HG03442 (cell line): ENCODE results near the gene WNT8B.

Experiments used
- ATAC-seq: cut with Tn5 transposase; IDR thresholded peaks from one replicate; pipeline ENCODE4 v1.9.1; 2021; ENCODE audit warnings: mild to moderate bottlenecking, moderate library complexity; ENCODE audit not compliant: unreplicated experiment

Gene WNT8B

DNA sequence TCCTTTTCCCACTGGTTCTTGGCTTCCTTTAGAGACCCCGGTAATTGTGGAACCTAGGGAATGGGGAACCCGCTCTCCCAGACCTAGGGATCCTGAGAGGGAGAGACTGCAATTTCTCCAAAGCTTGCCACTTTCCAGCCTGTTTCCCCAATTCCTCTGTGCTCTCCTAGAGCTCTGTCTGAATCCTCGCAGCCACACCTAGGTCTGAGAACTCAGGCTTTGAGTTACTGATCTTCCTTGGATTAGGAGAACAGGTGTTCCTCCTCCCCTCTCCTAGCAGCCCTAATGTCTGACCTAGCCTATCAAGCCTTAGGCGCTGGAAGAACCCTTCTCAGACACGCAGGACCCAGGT is 20.0 kb downstream of the WNT8B start:
- no peak for ATAC-seq

DNA sequence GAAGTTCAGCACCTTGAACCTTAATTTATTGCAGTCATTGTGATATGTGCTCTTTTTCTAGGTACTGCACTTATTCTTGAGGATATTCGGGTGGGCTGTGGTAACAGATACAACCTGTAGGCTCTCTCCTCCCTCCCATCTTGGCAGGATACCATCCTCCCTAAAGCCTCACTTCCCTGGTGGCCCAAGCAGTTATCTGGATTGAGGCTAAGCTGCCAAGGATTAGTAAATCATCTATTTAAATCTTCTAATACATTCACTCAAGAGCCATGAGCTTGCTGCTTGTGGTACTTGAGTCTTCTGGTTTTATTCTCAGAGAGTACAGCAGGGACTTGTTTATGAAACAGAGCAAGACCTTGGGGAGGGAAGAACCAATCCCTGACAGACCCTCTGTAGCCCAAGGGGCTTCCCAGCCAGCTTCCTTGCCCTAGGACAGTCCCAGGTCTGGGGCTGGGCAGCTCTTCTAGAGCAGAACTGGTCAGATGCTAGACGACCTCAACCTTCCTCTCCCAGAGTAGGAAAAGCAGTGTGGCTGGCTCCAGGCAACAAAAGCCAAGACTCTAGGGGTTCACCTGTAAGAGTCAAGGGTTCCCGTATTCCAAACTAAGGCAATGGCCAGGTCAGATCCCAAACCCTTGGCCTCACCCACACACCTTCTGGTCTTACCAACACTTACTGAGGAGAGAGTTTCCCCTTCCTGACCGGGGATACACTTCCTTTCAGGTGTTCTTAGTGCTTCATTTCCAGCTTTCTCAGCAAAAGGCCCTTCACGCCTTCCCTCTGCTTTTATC is 21.3 kb downstream of the WNT8B start:
- no peak for ATAC-seq

DNA sequence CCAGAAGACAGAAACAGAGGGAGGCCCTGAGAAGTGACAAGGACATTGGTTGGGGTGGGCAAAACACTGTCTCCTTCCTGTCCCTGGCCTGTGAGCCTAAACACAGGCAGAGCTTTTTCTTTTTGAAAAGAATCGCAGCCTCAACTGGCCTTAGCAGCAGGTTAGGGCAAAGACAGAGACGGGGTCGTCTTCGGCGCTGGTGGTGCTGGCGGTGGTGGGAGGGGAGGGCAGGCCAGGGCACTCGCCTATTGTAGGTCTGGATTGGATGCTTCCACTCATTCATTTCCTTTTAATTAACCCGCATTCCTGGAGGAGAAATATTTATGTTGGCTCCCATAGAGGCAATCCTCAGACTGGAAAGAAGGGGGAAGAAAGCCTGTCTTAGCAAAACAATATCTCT is 22.6 kb downstream of the WNT8B start:
- no peak for ATAC-seq

DNA sequence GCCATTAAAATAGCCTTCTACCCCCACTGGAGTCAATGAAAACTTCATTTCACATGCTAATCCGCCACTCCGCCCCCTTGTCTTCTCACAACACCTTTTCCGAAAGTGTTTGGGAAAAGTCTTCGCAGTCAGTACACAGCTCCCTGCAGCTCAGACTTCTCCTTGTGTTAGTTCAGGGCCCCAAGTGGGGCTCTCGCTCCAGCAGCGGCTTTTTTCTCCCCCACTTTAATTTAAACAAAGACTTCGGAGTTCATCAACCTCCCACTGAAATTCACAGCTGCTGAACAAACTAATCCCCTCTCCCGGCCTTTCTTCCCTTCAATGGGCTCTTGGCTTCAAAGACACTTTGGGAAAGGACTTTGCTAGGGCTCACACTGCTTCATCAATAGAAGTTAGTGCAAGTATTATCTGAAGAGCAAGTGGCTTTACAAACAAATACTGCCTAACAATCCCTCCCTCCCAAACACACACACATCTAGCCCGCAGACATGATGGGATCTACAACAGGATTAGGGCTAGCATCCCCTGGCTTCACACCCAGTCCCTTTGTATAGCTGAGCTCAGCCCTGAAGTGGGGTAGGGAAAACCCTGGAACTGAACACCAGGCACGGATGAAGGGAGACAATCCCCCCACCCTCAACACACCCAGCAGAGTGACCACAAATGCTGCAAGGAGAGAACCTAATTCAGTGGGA is 23.1 kb downstream of the WNT8B start:
- ATAC-seq, result no peak

DNA sequence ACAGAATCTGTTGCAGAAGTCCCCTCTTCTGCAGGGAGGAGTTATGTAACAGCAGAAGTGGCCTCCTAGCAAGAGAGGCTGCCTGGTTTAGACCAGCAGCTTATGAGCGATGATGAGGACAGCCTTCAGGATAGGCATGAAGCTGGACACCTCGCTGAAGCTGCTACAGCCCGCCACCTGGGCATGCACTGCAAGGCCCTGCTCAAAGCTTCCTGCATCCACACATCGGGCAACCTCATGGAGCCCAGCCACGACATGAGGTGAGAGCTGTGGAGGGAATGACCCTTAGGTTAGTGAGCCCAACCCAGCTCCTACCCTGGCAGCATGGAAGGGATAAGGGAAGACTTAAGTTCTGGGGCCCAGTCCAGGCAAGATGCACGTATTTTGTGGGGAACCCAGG is 24.7 kb downstream of the WNT8B start:
- ATAC-seq, result no peak

DNA sequence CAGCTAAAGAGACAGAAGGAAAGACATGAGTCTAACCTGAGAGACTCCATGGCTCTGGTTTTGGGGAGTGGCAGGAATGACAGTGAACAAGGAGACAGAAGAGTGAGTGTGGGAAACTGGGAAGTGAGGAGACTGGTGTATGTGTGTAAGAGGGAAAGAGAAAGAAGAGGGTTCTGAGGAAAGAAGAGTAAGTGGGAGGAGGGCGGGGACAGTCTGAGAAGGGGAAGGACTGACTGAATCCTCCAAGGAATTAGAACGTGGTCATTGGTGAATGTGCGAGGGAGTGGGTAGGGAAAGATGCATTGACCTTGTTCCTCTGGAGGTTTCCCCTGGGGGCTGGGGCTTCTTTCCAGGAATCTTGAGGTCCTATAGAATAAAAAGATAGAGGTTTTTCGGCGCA is 26.6 kb downstream of the WNT8B start:
- no peak for ATAC-seq

DNA sequence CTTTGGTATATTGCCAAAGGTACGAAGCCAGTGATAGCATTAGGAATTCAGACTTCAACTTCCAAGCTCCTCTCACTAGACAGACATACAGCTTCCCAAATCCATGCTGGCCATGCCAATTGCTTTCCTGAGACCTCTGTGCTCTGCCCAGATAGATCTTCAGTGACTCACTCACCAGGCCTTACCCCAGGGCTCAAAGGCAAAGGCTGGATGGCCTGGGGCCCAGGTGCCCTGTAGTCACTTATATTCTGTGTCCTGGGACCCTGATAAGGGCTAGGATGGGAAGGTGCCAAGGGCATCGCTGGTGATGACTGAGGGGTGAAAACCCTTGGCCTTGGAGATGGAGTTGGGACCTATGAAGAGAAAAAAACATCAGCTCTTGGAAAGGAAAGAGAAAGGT is 27.7 kb downstream of the WNT8B start:
- ATAC-seq, result no peak

DNA sequence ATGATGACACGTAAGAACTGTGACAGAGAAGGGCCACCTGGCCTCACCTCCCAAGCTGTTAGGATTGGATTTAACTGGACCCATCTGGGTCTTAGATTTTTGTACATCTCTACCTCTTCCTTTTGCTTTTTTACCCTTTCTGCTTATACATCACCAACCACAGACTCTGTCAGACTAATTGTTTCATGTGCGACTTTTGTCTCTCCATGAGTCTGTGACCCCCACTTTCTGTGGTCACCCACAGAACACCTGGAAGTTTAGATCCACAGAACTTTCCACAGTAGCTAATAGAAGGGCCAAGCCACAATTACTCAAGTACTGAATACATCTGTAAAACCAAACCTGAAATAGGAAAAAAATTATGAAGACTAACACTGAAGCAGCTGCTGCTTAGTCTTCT is 33.8 kb downstream of the WNT8B start:
- no peak for ATAC-seq

DNA sequence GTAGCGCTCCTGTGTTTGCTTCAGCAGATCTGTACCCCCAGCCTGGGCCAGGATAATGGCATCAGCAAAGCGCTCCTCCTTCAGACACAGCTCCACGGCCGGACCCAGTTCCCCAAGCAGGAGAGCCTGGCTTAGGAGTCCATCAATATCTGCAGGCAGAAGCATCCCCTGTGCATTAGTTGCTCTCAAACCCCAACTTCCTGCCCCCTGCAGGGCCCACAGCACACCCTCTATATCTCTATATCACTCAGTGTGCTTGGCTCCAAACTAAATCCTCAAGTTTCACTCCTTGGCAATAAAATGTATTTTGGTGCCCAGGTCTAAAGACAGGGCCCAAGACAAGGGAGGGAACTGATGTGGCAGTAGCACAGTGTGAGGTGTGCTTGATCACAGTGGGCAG is 35.2 kb downstream of the WNT8B start:
- no peak for ATAC-seq

DNA sequence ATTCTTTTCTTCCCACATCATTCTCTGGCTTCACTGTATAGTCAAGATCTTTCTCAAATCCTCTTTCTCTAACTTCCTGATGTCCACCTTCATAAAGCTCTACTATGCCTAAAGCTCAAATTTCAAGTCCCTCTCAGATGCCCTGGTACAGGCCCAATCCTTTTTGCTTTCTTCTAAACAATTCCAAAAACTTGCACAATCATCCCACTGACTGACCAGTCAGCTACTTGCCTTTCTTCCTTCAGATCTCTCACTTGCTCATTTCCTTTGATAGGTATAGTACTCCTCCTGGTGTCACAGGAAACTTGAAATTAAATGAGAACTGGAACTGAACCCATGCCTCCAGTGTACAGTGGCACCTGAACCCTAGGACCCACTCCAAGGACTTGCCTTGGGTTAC is 38.6 kb downstream of the WNT8B start:
- ATAC-seq, result no peak

DNA sequence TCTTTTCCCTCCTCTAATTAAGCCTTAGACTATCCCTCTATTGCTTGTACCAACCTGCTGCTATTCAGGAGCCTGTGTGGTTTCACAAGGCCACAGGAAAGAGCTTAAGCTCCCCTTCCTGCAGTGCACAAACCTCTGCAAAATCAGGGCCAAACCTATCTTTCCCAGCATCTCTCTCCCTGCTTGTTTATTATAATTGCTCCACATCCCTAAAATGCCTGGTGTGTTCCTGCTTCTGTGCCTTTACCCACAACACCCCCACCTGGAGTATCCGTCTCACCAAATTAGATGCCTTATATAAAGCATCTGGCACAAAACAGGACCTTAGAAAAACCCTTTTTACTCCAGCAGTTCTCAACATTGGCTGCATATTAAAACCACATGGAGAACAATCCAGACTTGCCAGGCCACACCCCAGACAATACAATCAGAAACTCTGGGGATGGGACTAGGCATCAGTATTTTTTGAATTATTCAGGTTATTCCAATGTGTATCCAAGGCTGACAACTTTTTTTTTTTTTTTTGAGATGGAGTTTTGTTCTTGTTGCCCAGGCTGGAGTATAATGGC is 40.2 kb downstream of the WNT8B start:
- ATAC-seq, result no peak

DNA sequence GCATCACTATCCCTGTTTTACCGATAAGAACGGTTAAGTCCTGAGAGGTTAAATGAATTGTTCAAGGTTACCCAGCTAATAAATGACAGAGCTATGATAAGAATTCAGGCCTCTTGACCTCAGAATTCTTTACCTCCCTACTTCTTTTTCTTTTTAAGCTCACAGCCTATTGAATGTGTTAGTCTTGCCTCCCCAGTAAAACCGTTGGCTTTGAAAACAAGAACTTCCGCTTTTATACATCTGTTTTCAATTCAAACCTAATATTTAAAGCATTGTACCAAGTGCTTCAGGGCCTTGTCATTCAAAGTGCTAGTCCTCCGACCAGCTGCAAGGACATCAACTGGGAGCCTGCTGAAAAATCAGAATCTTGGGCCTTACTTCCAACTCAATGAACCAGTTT is 41.3 kb downstream of the WNT8B start:
- ATAC-seq, result no peak

DNA sequence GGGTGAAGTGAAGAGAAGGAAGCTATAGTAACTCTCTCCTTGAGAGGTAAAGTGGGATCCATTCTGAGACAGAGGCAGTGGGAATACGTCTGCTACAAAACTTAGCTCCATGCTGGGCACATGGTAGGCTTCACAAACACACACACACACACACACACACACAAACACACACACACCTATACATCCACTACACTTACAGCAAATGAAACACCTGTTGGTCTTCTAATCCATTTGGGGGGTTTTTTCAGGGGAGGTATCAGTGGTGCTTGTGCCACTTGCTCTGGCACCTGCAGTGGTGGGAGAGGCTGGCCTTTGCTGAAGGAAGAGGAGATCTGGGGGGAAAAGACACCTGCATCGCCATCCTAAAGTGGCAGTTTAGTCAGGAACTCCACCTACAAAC is 42.4 kb downstream of the WNT8B start:
- no peak for ATAC-seq

DNA sequence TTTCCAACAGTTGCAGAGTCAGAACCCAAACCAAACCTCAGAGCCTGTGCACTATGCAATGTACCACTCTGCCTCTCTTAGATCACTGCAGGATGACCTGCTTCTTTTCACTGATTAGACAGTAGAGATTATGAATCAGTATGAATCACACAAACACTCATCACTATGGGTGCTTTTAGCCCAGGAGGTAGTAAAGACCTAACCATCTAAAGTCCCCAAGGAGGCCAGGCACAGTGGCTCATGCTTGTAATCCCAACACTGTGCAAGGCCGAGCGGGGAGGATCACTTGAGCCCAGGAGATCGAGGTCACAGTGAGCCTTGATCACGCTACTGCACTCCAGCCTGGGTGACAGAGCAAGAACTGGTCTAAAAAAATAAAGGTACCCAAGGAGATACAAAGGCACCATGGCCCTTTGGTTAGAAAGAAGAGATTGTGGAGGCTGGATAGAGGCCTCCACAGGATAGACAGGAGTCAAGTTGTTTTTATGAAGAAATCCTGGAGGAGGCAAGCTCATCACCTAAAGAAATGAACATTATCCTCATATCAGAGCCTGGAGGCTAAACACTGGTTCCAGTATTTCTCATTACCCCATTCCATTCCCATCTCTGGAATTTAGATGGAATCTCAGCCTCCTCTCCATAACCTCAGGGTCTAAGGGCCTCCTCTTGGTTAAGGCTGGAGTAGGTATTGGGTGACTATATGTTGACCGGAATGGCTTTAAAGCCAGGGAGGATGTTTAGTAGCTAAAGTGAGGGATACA is 44.0 kb downstream of the WNT8B start:
- no peak for ATAC-seq

DNA sequence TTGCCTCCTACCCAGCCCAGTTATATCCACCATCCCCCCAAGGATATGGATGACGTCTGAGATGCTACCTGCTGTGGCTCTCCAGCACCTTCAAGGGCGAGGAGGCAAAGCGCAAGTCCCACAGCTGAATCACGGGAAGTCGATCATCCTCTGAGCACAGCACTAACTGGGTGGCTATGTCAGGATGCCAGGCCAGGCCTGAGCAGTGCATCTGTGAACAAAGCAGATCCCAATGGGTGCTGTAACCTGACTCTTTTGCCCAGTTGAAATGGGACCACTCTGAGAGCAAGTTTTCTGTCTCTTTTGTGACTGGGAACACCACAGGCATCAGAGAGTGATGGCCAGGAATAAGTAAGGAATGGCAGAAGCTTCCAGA is 44.5 kb downstream of the WNT8B start:
- no peak for ATAC-seq

DNA sequence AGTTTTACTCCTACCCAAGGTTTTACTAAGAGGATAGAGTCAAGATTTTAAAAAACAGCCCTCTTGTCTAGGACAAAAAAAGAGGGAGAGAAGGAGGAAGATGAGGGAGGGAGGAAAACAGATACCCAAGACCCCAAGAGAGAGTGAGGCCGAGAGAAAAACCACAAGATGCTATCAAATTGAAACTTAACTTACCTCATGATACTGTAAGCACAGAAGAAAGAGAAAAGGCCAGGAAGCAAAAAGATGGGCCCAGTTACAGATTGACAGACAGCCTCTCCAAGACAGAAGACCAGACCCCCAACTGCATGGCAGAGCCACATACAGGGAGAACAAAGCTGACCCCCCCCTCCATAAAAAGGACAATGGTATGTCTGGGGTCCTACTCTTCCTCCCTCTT is 45.5 kb downstream of the WNT8B start:
- ATAC-seq, result no peak

DNA sequence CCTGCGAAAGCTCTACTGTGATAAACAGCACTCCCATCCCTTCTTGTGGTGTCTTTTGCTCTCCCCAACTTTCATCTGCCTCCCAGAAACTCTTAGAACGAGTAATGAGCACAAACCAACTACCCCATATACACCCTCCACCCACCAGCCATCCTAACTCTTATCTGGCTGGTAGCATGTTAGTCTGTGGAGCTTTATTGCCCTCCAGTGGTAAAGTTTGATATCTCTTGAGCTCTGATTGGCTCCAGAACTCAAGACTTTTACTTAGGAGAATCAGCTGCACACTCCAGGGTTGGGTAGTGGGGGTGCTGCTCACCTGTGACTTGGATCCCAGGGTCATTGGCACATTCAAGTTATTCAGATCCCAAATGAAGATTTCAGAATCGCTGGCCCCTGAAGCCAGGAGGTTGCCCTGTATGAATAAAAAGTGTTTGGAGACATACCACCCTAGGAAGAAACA is 45.9 kb downstream of the WNT8B start:
- no peak for ATAC-seq

DNA sequence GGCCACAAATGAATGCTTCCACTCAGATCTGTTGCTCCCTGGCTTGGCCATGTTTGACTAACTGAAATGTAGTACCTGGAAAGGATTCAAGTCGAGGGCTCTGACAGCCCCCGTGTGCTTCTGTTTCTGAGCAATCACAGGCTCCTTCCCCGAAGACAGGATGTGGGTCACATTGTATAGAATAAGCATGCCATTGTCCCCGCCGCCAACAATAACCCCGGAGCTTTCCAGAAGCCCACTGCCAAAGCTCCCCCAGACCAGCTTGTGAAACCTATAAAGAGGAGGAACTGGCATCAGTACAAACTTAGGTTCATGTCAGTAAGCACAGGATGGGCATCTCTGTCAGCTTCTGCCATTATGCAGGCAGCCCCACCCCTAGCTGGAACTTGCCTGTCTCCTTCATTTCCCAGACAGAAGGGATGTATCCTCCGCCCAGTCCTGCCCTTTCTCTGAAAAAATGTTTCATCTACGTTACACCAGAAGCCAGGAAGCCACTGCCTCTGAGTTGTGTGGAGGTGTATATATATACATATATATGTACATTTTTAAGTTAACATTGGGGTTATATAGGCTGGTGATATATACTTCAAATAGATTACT is 46.5 kb downstream of the WNT8B start:
- ATAC-seq, result no peak

DNA sequence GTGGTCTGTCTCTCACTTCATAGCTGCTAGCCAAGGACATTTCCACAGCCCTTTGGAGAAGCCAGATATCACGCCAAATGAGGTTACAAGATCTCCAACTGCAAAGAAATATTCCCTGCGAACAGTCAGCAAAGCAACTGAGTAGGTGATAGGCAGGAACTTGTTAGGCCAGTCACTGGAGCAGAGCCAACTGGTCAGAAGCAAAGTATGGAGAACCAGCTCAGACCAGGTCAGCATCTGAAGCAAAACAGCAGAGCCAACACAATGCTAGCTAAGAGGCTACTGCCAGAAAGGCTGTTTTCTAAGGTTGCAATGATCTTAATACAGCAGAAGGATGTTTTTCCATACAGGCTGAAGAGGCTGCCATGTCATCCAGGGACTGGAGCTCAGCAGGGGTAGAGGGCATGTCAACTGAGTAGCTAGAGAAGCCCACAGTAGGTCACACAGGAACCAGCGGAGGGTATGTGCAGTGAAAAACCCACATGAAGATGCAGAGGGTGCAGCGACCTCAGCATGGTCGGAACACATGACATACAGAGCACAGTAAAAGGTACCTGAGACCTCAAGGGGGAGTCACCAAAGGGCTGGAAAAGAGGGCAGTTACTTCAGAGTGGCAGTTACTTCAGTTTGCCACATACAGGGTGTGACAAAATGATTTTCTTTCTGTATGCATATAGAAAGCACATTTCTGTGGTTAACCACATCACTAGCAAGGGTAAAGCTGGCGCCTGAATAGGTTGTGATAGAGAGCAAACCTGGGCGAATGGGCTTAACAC is 47.9 kb downstream of the WNT8B start:
- peak; percentile 41 for ATAC-seq

DNA sequence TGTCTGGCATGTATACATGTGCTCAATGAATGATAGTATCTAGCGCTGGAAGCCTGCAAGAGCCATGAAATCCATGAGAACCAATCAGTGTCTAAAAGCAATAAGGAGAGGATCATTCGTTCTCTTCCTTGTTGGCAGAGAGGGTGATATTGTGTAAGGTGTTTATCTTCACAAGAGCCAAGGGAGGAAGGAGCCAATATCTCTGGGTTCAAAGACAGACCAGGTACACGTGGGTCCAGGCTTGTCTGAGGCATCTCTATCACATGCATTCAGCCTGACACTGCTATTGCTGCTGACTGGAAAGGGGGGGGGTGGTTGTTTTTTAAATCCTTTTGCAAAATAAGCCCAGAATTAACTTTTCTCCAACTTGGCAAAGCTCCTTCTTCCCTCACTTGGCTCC is 52.8 kb downstream of the WNT8B start:
- ATAC-seq, result no peak

DNA sequence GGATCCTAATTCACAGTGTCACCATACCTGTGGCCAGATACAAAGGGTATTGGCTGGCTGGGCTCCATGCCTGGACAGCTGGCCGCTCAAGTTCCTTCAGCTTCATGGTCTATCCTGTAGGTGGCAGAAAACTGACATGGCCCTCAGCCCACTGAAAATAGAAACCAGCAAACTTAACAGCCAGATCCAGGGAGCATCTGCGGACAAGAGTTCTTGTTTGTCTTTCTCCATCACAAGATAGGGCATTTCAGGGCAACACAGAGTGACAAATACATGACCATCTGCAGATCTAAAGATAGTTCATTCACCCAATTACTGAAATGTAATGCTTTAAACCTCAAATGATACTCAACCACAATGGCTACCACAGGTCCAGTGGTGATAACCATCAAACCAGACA is 54.0 kb downstream of the WNT8B start:
- ATAC-seq, result no peak
